NCI-H2171 (cell line): ENCODE measurements around the gene FER1L5.

Experiments
- DNase-seq: peaks from one replicate; lab custom pipeline; 2025; lab: John Stamatoyannopoulos, UW

FER1L5 gene

DNA sequence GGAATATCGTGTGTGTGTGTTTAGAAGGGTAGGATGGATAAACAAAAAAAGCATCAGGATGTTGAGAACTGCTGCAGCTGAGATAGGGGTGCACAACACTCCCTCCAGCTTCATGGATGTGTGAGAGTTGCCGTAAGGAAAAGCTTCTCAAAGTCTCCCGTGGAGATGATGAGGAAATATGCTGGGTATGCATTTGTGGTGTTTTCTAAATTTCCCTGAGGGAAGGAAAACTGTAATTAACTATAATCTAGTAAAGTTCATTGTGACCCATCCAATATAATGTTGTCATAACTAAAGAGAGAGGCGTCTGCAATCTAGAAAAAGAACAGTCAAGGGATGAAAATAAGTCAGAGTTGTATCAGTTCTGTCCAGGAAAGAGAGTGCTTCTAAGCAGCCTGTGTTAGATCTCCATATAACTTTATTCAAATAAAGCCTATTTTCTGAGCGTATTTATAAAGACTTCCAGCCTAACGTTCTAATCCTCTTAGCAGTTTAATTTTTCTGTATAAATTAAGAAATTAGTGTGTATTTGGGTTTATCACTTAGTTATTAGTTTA, 104.6 kb downstream of the FER1L5 start:
- DNase-seq: no peak

DNA sequence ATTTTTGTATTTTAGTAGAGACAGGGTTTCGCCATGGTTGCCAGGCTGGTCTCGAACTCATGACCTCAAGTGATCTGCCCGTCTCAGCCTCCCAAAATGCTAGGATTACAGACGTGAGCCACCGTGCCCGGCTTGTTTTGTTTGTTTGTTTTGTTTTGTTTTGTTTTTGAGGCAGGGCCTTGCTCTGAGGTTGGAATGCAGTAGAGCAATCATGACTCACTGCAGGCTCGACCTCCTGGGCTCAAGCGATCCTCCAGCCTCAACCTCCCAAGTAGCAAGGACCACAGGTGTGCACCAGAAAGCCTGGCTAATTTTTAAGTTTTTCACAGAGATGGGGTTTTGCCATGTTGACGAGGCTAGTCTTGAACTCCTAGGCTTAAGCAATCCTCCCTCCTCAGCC, 109.2 kb downstream of the FER1L5 start:
- no peak for DNase-seq

DNA sequence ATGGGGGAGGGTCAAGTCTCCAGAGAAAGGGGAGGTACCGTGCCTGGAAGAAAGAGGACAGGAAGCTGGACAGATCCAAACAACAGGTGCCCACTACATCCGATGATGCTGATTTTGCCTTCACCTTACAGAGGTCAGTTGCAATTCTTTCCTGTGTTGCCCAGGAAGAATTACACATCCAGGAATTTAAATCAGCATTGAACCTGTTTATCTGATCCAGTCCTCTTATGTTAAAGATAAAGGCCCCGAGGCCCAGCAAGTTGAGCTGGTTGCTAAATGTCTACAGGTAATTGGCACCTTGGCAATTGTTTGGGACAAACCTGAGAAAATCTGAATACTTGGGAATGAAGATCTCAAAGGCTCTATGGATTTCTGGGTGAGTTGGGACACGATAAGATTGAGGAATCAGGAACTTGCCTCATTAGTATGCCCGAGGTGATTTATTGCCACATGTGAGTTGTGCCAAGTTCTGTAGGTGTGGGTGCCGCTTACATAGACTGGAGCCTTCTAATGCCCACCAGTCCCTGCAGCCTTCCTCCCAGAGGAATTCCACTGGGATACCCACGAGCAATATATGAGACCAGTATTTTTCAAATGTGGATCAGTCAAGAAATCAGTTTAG, 111.2 kb downstream of the FER1L5 start:
- no peak for DNase-seq

DNA sequence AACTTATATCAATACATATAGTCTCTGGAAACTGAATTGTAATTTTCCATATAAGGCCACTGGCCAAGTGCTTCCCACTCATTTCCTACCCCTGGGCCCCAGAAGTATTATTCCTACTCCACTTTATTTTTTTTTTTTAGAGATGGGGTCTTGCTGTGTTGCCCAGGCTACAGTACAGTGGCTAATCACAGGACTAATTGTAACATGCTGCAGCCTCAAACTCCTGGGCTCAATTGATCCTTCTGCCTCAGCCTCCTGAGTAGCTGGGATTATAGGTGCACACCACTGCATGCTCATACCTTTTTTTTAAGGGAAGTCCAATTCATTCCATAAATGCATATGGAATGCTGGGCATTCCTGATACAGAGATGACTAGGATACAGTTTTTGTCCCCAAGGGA, 111.8 kb downstream of the FER1L5 start:
- no peak for DNase-seq
